Measurements from ENCODE around the gene AGBL4. TPM values are rescaled to one million over a fixed set of nuclear protein-coding genes. Genes with fewer than 3 reads are reported as not detected.

Gene AGBL4
- polyA plus RNA-seq, 1 donor (not counting 4 experiments of a cell fraction or from before 2014, with no cell fraction given): not detected

GRCh38 chr1:49466961-49467360 is 556.8 kb downstream of the AGBL4 start:
- H3K9ac ChIP-seq (ENCODE audit: control insufficient read depth, extremely low read depth, insufficient read depth, low read length): no peak overlapping the region
- H3K27ac ChIP-seq (ENCODE audit: control insufficient read depth, insufficient read depth, low read length): no peak overlapping the region
- no peak overlapping the region for H3K4me2 ChIP-seq (ENCODE audit: control insufficient read depth, extremely low read depth, insufficient read depth, low read depth, low read length)
- no peaks in the 10 kb centered on the region for H3K9me1 ChIP-seq (ENCODE audit: control insufficient read depth, extremely low read depth, insufficient read depth, low read length)
- no peaks in the 10 kb centered on the region for H3K36me3 ChIP-seq (ENCODE audit: control insufficient read depth in 2 of 2, extremely low read depth in 1 of 2, insufficient read depth in 2 of 2, low read length in 2 of 2)
- FAIRE-seq (no peak), DNase-seq (ENCODE audit: low read depth, low spot score) (no peak)
- dilution Hi-C loops (cut with MboI; ENCODE audit: extremely low pct_ligation_motif_present, low sequenced_read_pairs): no loop called here
- no peak overlapping the region for H2AFZ ChIP-seq (ENCODE audit: control insufficient read depth, low read length)
- H3K9me3 ChIP-seq (ENCODE audit: control insufficient read depth, low read depth, low read length): no peaks in the 10 kb centered on the region
- H3K4me3 ChIP-seq (ENCODE audit: control insufficient read depth in 2 of 3, extremely low read depth in 1 of 3, insufficient read depth in 2 of 3, low read depth in 1 of 3, low read length in 3 of 3): no peak overlapping the region
- H3K4me1 ChIP-seq (ENCODE audit: control insufficient read depth, extremely low read depth, insufficient read depth, low read length): no peaks in the 10 kb centered on the region
- H4K20me1 ChIP-seq (ENCODE audit: control insufficient read depth, extremely low read depth, insufficient read depth, low read length): no peaks in the 10 kb centered on the region
- no peak for TF ChIP-seq EZH2 (IDR thresholded peaks at IDR 0.05; ENCODE audit: low read length)
- TF ChIP-seq CTCF (optimal IDR thresholded peaks at IDR 0.05 in 1 of 3, IDR thresholded peaks at IDR 0.05 in 1 of 3, conservative IDR thresholded peaks at IDR 0.05 in 1 of 3; ENCODE audit: extremely low read depth in 1 of 3, insufficient read depth in 2 of 3, low read length in 3 of 3): no peak
- no peaks in the 10 kb centered on the region for H3K79me2 ChIP-seq (ENCODE audit: control insufficient read depth, insufficient read depth, low read length)
- no peaks in the 10 kb centered on the region for H3K27me3 ChIP-seq (ENCODE audit: control insufficient read depth, extremely low read depth, insufficient read depth, low read length)

- H3K79me2 ChIP-seq (ENCODE audit: control insufficient read depth, insufficient read depth, low read length): no peaks in the 10 kb centered on the region
- H3K4me1 ChIP-seq (ENCODE audit: control insufficient read depth, extremely low read depth, insufficient read depth, low read length): no peaks in the 10 kb centered on the region
- no peaks in the 10 kb centered on the region for H3K9me1 ChIP-seq (ENCODE audit: control insufficient read depth, extremely low read depth, insufficient read depth, low read length)
- H3K36me3 ChIP-seq (ENCODE audit: control insufficient read depth in 2 of 2, extremely low read depth in 1 of 2, insufficient read depth in 2 of 2, low read length in 2 of 2): no peaks in the 10 kb centered on the region
- no peak overlapping the region for H3K9ac ChIP-seq (ENCODE audit: control insufficient read depth, extremely low read depth, insufficient read depth, low read length)
- H3K9me3 ChIP-seq (ENCODE audit: control insufficient read depth, low read depth, low read length): no peaks in the 10 kb centered on the region
- no peak overlapping the region for H3K27ac ChIP-seq (ENCODE audit: control insufficient read depth, insufficient read depth, low read length)
- no peak for FAIRE-seq
- TF ChIP-seq EZH2 (IDR thresholded peaks at IDR 0.05; ENCODE audit: low read length) (no peak), CTCF (optimal IDR thresholded peaks at IDR 0.05 in 1 of 3, IDR thresholded peaks at IDR 0.05 in 1 of 3, conservative IDR thresholded peaks at IDR 0.05 in 1 of 3; ENCODE audit: extremely low read depth in 1 of 3, insufficient read depth in 2 of 3, low read length in 3 of 3) (no peak)
- no peaks in the 10 kb centered on the region for H4K20me1 ChIP-seq (ENCODE audit: control insufficient read depth, extremely low read depth, insufficient read depth, low read length)
- H3K27me3 ChIP-seq (ENCODE audit: control insufficient read depth, extremely low read depth, insufficient read depth, low read length): no peaks in the 10 kb centered on the region
- H3K4me3 ChIP-seq (ENCODE audit: control insufficient read depth in 2 of 3, extremely low read depth in 1 of 3, insufficient read depth in 2 of 3, low read depth in 1 of 3, low read length in 3 of 3): no peak overlapping the region
- H2AFZ ChIP-seq (ENCODE audit: control insufficient read depth, low read length): no peak overlapping the region
- dilution Hi-C loops (cut with MboI; ENCODE audit: extremely low pct_ligation_motif_present, low sequenced_read_pairs): no loop called here
- no peak for DNase-seq (ENCODE audit: low read depth, low spot score)
- H3K4me2 ChIP-seq (ENCODE audit: control insufficient read depth, extremely low read depth, insufficient read depth, low read depth, low read length): no peak overlapping the region
These were observed 558.1 kb downstream of the AGBL4 start for GRCh38 chr1:49465486-49466185.

All from keratinocyte (primary cell).